MM.1S (cell line): ENCODE measurements around the gene DLG5.

Experiments
- DNase-seq: peaks from one replicate; pipeline ENCODE4 v3.0.0-alpha.2; 2015
- H2AFZ ChIP-seq: fragments of 300-600 bp; sonication (generic); 2 replicates; pipeline ENCODE4 v1.6.0; 2016; ENCODE audit warnings: antibody characterized with exemption, low read length
- H3F3A ChIP-seq: fragments of 300-600 bp; sonication (generic); 2 replicates; pipeline ENCODE4 v1.6.1; 2016; ENCODE audit warnings: mild to moderate bottlenecking, antibody characterized with exemption, low read length, moderate library complexity, mixed read lengths; ENCODE audit not compliant: insufficient read depth
- H3K27ac ChIP-seq: fragments of 300-600 bp; sonication (generic); 2 replicates; pipeline ENCODE4 v1.5.1; 2016; ENCODE audit warnings: mild to moderate bottlenecking, low read length
- H3K27me3 ChIP-seq: fragments of 300-600 bp; sonication (generic); replicated peaks from 2 replicates; pipeline ENCODE4 v1.6.0; 2016; ENCODE audit warnings: low read length; ENCODE audit not compliant: insufficient read depth
- H3K36me3 ChIP-seq: fragments of 300-600 bp; sonication (generic); replicated peaks from 2 replicates; pipeline ENCODE4 v1.6.1; 2016; ENCODE audit warnings: mild to moderate bottlenecking, low read length, mixed read lengths; ENCODE audit not compliant: insufficient read depth
- H3K4me1 ChIP-seq: fragments of 300-600 bp; sonication (generic); 2 replicates; pipeline ENCODE4 v1.6.1; 2016; ENCODE audit warnings: low read length, mixed read lengths
- H3K4me2 ChIP-seq: fragments of 300-600 bp; sonication (generic); 2 replicates; pipeline ENCODE4 v1.6.0; 2016; ENCODE audit warnings: low read depth, low read length
- H3K4me3 ChIP-seq: fragments of 300-600 bp; sonication (generic); 2 replicates; pipeline ENCODE4 v1.5.1; 2016; ENCODE audit warnings: low read length, mixed read lengths
- H3K79me2 ChIP-seq: fragments of 300-600 bp; sonication (generic); 2 replicates; pipeline ENCODE4 v1.6.1; 2016; ENCODE audit warnings: mixed run types, low read length, mixed read lengths
- H3K9ac ChIP-seq: fragments of 300-600 bp; sonication (generic); 2 replicates; pipeline ENCODE4 v1.6.1; 2016; ENCODE audit warnings: low read length, mixed read lengths
- H3K9me2 ChIP-seq: fragments of 300-600 bp; sonication (generic); replicated peaks from 2 replicates; pipeline ENCODE4 v1.6.1; 2016; ENCODE audit warnings: mild to moderate bottlenecking, low read length, mixed read lengths; ENCODE audit not compliant: insufficient read depth
- H3K9me3 ChIP-seq: fragments of 300-600 bp; sonication (generic); replicated peaks from 2 replicates; pipeline ENCODE4 v1.6.1; 2016; ENCODE audit warnings: mild to moderate bottlenecking, low read length, mixed read lengths; ENCODE audit not compliant: insufficient read depth
- H4K20me1 ChIP-seq: fragments of 300-600 bp; sonication (generic); 2 replicates; pipeline ENCODE4 v1.6.1; 2016; ENCODE audit warnings: mild to moderate bottlenecking, low read length, moderate library complexity, mixed read lengths; ENCODE audit not compliant: insufficient read depth
- CTCF ChIP-seq: fragments of 300-600 bp; sonication (generic); IDR thresholded peaks from 2 replicates; pipeline ENCODE4 v1.5.1; 2016; ENCODE audit warnings: antibody characterized with exemption, low read length, mixed read lengths
- EZH2 ChIP-seq: fragments of 300-600 bp; sonication (generic); optimal IDR thresholded peaks from 2 replicates; pipeline ENCODE3; 2017; ENCODE audit warnings: low read depth, mild to moderate bottlenecking, antibody characterized with exemption, low read length, mixed read lengths
- EZH2phosphoT487 ChIP-seq: fragments of 300-600 bp; sonication (generic); IDR thresholded peaks from 2 replicates; pipeline ENCODE4 v1.6.1; 2018; ENCODE audit warnings: antibody characterized with exemption, low read length

DLG5 gene

GRCh38 chr10:77771851-77772250 lies 154.7 kb downstream of the DLG5 start:
- Histone ChIP-seq H3K9ac (no peak overlapping the region), H3K27me3 (no peaks in the 10 kb centered on the region)

GRCh38 chr10:77771450-77771849 lies 155.1 kb downstream of the DLG5 start:
- Histone ChIP-seq H2AFZ (no peak overlapping the region), H3K27ac (no peak overlapping the region), H3K4me1 (0 out of 2 replicates have a peak, but pooled peaks cover 3% of the 10 kb centered on the region), H3K4me3 (no peak overlapping the region), H3K36me3 (no peaks in the 10 kb centered on the region), H3F3A (no peaks in the 10 kb centered on the region), H3K9me3 (no peaks in the 10 kb centered on the region), H3K9me2 (no peaks in the 10 kb centered on the region), H3K4me2 (no peak overlapping the region), H3K27me3 (no peaks in the 10 kb centered on the region), H3K79me2 (no peaks in the 10 kb centered on the region), H3K9ac (no peak overlapping the region), H4K20me1 (no peaks in the 10 kb centered on the region)
- DNase-seq, result no peak
- TF ChIP-seq CTCF, result no peak
- no peak for TF ChIP-seq EZH2phosphoT487
- no peak for TF ChIP-seq EZH2

More at GRCh38 chr10:77771851-77772250, 154.7 kb downstream of the DLG5 start:
- Histone ChIP-seq H3K9me3 (no peaks in the 10 kb centered on the region), H2AFZ (no peak overlapping the region), H3K9me2 (no peaks in the 10 kb centered on the region), H3K79me2 (no peaks in the 10 kb centered on the region), H3K4me2 (no peak overlapping the region), H3K36me3 (no peaks in the 10 kb centered on the region), H3F3A (no peaks in the 10 kb centered on the region), H3K4me1 (0 out of 2 replicates have a peak, but pooled peaks cover 3% of the 10 kb centered on the region), H3K4me3 (no peak overlapping the region), H4K20me1 (no peaks in the 10 kb centered on the region), H3K27ac (no peak overlapping the region)
- TF ChIP-seq CTCF (no peak), EZH2 (no peak), EZH2phosphoT487 (no peak)
- no peak for DNase-seq

GRCh38 chr10:77770868-77771175 lies 155.7 kb downstream of the DLG5 start:
- H3K27ac ChIP-seq, result no peak overlapping the region
- H4K20me1 ChIP-seq, result no peaks in the 10 kb centered on the region
- no peaks in the 10 kb centered on the region for H3K36me3 ChIP-seq
- no peaks in the 10 kb centered on the region for H3K9me2 ChIP-seq
- H3K79me2 ChIP-seq, result no peaks in the 10 kb centered on the region
- no peaks in the 10 kb centered on the region for H3F3A ChIP-seq
- no peak for DNase-seq
- TF ChIP-seq EZH2 (no peak), CTCF (no peak), EZH2phosphoT487 (no peak)
- no peak overlapping the region for H2AFZ ChIP-seq
- H3K9me3 ChIP-seq, result no peaks in the 10 kb centered on the region
- H3K4me1 ChIP-seq, result 0 out of 2 replicates have a peak, but pooled peaks cover 3% of the 10 kb centered on the region
- H3K4me3 ChIP-seq, result no peak overlapping the region
- H3K4me2 ChIP-seq, result no peak overlapping the region
- no peak overlapping the region for H3K9ac ChIP-seq
- H3K27me3 ChIP-seq, result no peaks in the 10 kb centered on the region
